HG02840 (cell line): ENCODE results near the gene PTGES3L.

Experiments used
- ATAC-seq: cut with Tn5 transposase; IDR thresholded peaks from one replicate; pipeline ENCODE4 v1.9.1; 2021; ENCODE audit warnings: mild to moderate bottlenecking, moderate library complexity, moderate number of reproducible peaks; ENCODE audit not compliant: unreplicated experiment, low FRiP score

PTGES3L gene

GRCh38 chr17:42979511-42980273 lies at the start of gene PTGES3L:
PTGES3L (minus strand) TSS chr17:42980080; CDS start chr17:42980053, 27 bp downstream.
- ATAC-seq = no peak

DNA sequence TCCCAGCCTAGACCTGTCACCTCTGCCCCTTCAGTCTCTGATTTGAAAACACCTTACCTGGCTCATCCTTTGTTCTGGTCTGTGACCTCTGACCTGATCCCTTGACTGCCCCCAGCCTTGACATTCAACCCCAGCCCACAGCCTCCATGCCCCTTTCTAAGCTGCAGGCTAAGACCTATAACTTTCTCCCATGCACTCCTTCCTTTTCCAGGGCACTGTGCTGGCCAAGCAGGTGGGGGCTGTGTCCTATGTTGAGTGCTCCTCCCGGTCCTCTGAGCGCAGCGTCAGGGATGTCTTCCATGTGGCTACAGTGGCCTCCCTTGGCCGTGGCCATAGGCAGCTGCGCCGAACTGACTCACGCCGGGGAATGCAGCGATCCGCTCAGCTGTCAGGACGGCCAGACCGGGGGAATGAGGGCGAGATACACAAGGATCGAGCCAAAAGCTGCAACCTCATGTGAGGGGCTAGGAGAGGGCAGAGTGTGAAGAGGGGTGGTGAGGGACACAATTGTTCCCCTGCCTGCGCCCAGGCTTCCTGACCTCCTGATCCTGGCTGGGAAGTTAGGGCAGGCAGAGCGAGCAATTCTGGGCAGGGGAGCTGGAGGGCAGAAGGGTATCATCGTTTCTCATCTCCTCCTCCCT lies 48.5 kb upstream of the PTGES3L start:
- ATAC-seq = no peak

DNA sequence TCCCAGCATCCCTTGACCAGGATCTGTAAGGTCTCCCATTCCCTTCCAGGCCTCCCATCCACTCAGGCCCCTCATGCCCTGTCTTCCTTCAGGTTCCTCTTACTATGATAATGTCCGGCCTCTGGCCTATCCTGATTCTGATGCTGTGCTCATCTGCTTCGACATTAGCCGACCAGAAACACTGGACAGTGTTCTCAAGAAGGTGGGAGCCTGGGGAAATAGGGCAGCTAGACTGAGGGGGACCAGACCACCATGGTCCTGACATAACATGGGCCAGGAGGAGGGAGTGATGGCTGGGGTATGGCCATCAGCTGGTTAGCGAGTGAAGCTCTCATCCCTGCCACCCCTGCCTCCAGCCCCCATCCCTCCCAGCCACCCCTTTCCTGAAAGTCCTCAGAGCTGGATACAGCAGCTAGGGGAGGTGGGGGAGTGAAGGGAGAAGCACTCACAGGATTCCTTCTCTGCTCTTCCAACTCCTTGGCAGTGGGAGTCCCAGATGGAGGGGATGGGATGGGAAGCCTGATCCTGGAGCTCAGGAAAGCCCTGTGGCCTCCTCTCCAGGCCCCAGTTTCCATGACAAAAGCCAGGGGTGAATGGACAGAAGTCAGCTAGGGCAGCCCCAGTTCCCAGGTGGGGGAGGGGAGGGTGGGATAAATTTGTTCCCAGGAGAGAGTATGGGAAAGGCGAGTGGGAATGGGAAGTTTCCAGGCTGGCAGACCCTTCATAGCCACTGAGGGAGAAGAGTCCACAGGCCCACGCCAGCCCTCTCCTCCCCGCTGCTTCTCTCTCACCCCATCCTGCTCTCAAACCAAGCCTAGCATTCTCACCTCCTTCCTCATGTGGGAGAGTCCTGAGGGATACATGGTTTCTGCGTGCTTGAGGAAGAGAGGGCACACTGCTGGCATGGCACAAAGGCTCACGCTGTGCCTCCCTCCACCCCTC lies 47.5 kb upstream of the PTGES3L start:
- no peak for ATAC-seq

- no peak for ATAC-seq
Measured at GRCh38 chr17:43026595-43026994, 46.7 kb upstream of the PTGES3L start.

DNA sequence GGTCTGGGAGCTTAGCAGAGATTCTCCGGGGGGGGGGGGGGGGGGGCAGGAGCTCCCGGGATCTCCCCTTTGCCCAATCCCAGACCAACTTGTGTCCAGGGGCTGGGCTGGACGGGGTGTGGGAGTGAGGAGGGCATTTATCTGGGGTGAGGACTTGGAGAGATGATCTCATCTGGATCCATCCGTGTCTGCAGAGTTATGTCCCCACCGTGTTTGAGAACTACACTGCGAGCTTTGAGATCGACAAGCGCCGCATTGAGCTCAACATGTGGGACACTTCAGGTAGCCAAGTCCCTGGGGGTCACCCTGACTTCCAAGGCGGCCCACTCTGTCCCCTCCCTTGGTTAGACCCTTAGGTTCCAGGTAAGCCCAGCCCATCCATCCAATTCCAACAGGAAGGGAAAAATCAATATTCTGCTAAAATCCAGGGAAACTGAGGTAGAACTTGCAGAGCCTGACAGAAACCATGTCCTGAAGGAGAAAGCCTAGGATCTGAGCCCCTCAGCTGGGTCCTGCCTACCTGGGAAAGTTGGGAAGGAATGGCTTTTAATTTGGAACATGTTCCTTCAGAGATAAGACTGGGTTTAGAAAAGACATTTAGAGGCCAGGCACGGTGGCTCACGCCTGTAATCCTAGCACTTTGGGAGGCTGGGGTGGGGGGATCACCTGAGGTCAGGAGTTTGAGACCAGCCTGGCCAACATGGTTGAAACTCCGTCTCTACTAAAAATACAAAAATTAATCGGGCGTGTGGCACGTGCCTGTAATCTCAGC lies 46.1 kb upstream of the PTGES3L start:
- no peak for ATAC-seq

GRCh38 chr17:43025290-43025657 lies 45.4 kb upstream of the PTGES3L start:
- ATAC-seq = no peak

DNA sequence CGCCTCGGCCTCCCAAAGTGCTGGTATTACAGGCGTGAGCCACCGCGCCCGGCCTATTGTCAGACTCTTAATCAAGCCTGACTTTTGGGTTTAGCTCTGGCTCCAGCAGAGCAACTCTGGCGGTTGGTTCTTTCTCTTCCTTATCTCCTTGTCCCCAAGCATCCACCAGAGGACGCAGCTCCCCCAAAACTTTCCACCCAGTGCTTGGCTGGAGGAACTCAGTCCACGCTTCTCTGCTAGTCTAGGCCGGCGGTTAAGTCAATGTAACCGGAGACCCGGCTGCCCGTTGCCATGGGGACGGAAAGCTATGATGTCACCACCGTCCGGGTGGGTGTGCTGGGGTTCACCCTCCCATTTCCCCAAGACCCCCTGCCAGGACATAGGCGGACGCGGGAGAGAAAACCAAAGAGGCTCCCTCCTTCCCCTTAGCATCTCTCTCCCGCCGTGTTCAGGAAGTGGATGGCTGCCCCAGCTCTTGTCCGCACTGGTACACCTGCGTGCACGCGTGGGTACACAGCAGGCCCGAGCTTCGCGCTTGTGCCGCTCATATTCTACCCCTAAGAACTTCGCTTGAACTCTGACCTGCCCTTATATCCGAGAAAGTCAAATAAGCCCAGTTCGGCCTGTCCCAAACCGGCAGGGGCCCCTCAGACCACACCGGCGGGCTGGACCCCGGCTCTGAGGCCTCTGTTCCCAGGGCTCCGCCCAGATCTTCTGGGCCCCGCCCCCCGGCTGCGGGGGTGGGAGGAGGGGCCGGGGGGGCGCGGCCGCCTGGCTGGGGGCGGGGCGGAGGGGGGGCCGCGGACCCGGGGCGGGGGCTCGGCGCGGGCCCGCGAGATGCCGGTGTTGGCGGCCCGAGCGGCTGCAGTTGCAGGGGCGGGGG lies 44.8 kb upstream of the PTGES3L start, which contains the start of gene RND2:
Gene RND2, plus strand, starts transcription at position 825 of the 883 bp plus-strand sequence. CDS start 117 bp downstream, outside the sequence.
- no peak for ATAC-seq

DNA sequence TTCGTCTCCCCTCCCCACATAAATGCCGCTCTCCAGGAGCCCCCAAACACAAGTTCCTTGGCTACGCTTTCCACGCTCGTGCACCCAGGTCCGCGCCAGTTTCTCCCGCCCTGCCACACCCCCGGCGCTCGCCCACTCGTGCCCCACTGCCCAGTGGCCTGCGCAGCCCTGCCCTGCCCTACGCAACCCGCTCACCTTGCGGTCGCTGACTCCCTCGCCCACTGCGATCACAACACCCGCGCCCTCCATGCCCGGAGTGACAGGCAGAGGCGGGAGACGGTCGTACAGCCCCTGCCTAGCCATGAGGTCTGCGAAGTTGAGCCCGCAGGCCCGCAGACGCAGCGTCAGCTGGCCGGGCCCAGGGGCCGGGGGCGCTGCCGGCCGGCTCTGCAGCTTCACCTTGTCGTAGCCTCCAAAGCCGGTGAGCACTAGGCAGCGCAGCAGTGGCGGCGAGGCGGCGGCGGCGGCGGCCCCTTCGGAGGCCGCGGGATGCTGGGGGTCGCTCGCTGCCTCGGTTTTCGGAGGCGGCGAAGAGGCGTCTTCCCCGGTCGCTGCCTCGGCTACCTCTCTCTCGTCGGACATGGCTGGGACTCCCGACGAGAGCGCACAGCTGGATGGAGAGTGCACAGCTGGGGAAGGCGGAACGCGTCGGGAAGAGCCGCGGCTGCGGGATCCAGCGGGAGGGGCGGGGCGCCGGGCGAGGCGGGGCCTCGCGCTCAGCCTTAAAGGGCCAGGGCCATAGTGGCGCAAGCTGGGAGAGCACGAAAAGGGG lies 42.0 kb upstream of the PTGES3L start, which contains the start of gene VAT1:
Gene VAT1, minus strand, starts transcription at position 645 of the 772 bp plus-strand sequence. Its CDS starts 63 bp downstream, at position 582.
- no peak for ATAC-seq

GRCh38 chr17:43020789-43021740 lies 41.2 kb upstream of the PTGES3L start:
- ATAC-seq = no peak

DNA sequence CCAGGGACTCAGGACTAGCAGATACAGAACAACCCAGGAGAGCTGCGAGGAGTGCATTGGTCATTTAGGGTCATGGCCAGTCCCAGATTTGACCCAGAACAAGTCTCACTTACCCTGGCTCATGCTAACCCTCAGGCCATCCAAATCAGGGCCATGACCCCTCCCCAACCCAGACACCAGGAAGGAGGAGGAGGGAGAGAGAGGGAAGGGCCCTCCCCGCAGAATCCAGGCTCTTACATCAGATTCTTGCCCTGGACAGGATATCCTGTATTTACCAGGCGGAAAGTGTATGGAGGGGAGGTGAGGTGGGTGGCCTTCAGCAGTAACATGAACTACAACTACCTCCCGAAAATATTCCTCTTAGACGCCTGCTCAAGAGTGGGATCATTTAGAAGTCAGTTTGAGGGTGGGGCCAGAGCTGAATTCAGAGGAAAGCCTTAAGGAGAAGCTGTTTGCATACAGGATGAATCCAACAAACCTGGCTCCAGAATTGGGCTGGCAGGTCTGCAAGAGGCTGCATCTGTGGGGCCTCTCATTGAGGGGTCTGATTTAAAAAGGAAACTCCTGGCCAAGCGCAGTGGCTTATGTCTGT lies 40.2 kb upstream of the PTGES3L start:
- no peak for ATAC-seq

DNA sequence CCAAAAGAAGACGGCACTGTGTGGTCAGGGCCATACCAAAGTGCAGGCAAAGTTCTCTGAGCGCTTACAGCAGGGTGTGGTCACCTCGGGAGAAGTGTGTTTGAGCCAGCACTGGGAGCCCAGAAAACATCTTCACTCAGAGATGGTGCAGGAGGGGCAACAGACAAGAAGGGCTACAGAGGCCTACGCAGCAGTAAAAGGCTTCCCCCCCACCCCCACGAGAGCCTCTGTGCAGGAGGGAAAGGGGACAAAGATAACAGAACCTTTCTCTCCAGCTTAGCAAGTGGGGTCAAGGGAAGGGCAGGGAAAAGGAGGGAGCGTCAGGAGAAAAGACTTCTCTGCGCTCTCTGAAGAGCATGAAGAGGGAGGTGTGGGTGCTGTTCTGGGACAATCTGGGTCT lies 39.5 kb upstream of the PTGES3L start:
- ATAC-seq = no peak

DNA sequence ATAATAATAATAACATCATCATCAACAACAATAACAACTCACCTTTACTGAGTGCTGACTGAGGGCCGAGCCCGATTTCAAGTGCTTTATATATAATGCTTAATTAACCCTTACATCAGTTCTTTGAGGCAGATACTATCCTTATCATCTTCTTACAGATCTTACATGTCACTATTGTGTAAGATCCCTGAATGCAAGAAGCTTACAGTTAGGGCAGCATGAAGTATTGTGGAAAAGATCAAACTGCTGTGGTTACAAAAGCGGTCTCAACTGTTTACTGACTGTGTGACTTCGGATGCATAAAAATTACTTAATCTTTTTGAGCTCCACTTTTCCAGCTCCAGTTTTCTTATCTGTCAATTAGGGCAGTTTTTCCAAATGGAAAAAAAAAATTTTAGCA lies 39.1 kb upstream of the PTGES3L start:
- no peak for ATAC-seq

GRCh38 chr17:43018008-43018853 lies 38.4 kb upstream of the PTGES3L start:
- no peak for ATAC-seq

- no peak for ATAC-seq
Measured at GRCh38 chr17:43016216-43016615, 36.3 kb upstream of the PTGES3L start.

GRCh38 chr17:43015579-43015978 lies 35.7 kb upstream of the PTGES3L start:
- ATAC-seq = no peak
